Measurements from ENCODE around the gene MOK.

Gene MOK

DNA sequence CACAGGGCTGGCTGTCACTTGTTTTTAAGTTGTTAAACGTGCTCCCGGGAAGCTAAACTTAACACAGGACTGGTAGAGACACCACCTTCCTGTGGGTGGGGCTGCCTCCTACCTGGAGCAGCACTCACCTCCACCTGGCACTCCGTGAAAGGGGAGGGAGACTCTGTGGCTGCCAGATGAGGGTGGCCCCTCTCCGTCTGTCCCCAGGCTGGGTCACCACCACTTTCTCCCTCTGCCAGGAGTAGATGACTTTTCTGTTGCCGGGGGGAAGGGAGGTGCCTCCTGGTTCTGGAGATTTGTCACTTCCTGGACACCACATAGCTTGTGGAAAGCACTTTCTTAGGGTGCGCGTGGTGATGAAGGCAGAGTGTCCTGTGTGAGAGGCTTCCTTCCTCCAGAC lies 83.9 kb downstream of the MOK start:
- DNase-seq: no peak

DNA sequence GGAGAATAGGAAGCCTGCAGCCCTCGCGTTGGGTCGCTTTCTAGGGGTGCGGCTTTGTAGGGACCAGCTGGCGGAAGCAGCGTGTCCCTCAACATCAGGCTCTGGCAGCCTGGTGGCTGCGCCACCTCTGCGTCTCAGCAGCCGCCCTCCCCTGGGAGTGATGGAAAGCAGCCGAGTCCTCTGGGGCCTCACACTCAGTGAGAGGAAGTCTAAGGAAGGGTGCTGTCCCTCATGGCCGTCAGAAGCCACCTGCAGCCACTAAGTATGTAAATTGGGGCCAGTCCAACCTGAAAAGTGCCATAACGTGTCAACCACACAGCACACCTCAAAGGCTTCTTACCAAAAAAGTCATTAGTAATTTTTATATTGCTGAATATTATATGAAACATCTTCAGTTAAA lies 84.9 kb downstream of the MOK start:
- DNase-seq: no peak

DNA sequence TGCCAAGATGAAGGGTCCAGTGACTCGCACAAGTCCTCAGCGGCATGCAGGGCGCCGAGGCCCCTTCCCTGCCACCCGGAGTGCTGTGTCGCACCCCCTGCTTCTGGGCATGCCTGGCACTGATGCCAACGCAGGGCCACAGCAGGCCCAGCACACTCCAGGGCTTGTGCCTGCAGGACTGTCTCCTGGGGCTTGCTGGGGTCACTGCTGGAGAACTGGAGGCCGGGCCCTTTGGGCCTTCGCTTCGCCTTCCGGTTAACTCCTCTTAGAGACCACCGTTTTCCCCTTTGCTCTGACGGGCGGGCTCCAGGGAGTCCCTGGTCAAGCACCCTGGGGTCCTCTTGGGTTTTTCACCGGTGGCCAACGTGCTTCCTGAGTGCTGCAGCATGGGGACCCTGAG lies 85.6 kb downstream of the MOK start:
- DNase-seq: no peak

DNA sequence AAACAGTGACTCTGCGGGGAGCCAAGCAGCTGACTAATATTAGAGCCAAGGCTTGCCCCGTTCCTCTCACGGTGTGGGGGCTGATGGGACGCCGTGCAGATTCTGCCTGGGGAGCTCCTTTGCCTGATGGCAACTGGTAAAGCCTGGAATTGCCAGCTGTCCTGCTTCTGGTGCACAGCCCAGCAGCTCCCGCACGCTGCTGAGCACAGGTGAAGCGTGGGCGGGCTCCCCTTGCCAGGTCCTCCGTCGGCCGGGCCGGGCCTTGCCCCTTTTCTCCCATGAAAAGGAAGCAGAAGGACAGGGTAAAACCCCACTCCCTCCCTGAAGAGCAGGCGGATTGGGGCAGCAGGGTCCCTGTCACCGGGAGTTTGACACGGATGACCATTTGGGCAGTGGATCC lies 86.3 kb downstream of the MOK start:
- DNase-seq: no peak

DNA sequence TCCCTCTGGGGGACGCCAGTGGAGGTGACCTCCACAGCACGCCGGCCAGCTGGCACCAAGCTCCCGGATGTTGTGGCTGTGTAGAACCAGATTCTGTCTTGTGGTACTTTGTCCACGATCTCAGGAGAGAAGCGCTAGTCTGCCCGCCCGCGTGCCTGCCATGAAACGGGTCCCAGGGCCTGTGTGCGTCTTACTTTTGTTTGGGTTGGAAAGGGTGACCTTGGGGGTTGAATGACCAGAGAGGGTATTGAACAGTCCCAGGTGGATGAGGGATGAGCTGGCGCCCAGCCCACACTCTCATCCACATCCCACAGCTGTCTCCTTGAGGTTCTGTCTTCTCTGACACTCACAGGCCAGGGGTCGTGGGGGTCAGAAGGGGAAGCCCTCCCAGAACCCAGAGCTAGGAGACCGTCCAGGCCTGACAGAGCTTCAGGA lies 87.0 kb downstream of the MOK start:
- DNase-seq: no peak

DNA sequence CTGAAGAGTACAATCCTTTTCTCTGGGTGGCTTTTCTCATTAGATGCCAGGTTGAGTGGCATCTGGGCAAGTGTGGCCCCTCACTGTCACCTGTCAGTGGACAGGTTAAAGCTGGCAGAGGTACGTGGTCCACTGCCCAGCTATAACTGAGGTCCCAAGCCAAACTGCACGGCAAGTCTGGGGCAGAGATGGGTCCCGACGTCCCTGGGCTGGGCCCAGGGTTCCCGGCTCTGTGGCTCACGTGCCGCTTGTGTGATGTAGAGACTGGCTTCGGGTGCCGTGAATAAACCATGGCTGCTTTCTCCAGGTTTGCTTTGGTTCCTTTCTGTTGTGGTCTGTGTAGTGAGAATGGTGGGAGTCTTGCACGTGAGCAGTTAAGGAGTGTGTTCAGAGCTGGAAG lies 87.6 kb downstream of the MOK start:
- no peak for DNase-seq

DNA sequence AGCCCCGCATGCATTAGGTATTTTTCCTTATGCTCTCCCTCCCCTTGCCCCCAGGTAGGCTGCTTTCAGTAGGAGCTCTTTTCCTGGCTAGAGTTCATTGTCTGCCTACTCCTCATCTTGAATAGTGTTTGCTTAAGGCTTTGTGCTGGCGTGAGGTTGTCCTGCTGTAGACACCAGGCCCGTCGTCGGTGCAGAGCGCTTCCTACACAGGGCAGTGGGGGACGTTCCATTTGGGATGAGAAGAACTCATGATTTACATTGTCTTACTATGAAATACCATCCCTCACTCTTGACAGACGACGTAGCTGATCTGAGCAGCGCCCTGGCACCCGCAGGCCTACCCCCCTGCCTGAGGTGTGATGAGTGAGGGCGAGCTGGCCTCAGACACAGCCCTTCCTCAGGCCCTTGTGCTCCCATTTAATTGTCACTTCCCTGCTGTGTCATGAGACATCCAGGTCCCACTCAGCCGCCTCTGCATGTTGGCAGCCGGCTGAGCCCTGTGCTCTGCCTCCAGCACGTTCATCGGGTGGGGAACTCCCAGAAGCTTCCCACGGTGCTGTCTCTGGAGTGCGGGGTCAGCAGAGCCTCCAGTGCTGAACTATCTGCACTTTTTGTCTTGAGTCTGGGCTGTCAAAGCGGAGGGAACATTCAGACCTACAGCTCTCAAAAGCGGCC lies 89.3 kb downstream of the MOK start:
- DNase-seq: no peak

DNA sequence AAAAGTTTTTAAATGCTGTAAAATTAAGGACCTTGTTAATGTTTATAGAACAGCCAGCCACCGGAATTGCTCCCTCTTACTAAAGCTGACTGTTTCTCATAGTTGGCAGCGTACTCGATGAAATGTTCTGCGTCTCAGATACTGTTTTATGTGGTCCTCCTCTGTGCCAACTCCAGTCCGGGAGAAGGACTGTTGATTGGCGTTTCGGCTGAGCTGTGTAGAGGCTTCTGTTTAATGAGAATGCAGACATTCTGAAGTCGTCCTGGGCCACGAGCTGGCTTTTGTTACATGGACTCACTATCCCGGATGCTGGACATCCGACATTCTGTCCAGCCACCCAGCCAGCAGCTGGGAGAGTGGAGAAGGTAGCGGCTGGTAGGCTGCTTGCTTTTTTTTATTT lies 89.9 kb downstream of the MOK start:
- no peak for DNase-seq

DNA sequence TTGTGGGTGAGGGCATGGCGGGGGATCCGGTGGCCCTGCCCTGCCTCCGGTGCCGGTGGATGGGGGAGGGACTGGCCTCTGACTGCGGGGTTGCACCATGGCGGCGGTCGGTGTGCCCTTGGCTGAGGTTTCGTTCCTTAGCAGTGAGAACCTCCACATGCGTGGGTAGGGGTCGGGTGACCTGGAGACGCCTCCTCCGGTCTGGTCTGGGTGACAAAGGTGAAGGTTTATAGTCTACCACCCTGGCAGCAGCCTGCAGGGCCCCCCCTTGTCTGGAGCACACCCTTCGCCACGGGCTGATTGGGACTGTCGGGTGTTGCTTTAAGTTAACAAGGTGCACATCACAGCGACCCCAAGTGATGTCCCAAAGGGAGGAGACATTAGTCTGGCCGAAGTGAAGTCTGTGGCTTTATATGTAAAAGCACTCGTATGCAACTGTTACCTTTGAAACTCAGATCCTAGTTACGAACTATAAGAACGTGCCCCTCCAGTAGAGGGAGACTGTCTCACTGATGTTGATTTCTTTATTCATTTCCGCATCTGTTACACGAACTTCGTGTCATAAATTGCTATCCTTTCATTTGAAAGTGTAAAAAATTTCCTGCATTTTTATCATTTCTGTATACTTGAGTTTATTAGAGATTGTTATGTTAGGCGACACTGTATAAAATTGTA lies 90.8 kb downstream of the MOK start:
- DNase-seq: no peak

DNA sequence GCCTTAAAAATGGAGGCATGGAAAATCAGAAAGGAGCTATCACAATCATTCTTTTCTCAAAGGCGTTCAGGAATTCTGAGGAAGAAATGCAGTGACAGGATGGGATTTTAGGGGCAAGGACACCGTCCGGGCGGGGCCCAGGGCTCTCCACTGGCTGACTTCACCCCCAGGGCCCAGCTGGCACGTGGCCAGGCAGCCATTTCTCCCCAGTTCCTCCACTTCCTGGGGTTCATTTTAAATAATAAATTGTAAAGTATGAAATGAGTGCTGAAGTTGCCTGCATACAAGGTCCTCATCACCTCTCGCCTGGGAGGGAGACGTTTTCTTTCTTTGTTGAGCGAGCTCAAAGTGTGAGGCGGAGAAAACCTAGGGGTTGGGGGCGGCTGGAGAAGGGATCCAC lies 91.5 kb downstream of the MOK start:
- no peak for DNase-seq

DNA sequence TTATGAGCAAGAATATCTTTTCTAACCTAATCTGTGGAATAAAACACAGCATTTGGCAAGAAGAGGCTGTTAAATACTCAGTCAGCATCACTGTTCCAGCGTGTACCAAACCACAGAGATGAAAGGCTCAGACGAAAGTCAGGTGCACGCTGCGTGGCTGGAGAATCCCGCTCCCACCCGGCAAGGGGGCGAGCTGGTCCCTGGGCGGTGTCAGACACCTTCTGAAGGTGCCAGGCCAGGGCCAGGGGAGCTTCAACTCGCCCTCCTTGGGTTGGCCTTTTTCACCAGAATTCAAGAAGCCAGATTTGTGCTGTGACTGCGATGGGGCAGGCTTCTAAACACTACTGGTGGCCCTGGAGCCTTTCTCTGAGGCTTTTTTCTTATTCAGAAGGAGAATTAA lies 92.1 kb downstream of the MOK start:
- DNase-seq: no peak

DNA sequence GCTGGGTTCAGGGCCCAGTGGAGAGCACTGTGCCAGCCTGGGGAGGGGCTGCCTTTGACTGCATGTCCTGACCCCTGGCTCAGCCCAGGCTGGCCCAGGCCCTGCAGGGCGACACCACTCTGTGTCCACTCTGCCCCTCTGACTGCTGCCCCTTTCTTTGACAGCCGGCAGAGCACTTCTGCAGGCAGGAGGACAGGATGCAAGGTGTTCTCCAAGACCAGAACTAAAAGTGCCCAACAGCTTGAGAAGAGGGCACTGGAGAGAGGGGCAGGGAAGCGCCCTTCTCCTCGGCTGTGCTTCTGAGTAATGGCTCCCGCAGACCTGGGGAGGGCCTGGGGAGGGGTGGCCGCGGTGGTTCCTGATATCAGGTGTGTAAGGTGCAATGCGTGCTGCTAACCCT lies 92.6 kb downstream of the MOK start:
- DNase-seq: no peak

DNA sequence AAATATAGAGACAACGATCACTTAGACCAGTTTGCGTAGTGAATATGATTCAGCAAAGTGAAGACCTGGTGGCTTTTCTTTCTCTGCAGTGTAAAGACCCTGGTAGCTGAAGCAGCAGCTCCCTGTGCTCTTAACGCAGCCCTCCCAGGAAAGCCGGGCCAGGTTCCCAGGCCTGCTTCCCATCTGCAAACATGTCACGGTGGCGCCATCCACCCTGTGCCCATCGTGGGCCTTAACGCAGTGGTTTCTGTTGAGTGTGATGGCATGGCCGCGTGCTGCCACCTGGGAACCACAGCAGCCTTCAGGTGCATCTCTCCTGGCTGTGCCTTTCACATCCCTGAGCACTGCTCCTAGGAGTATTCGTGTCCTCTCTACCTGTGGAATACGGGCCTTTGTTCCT lies 93.7 kb downstream of the MOK start:
- DNase-seq: no peak

DNA sequence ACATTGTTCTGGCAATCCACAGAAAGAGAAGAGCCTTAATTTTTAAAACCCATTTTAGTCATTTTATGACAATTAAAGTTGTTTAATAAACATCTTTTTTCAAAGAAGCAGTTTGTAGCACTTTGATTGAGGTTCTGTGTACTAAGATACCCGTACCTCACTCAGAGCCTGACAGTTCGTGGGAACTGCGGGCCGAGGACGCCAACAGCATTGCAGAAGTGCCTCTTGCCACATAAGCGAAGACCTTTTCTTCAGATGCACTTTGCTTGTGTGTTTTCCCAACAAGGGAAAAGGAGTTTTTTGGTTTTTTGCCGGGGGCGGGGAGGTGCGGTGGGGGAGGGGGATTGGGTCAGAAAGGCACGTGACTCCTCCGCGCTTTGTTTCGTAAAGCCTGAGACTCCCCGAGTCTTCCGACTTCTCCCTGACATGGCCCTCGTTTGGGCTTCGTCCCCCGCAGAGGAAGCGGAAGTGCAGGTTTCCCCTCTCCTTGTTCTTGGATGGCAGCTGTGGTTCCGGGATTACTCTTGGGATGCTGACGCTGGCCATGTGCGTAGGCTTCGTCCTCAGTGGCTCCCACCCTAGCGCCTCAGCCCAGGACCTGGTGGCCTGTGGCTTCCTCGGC lies 94.4 kb downstream of the MOK start:
- DNase-seq: no peak

DNA sequence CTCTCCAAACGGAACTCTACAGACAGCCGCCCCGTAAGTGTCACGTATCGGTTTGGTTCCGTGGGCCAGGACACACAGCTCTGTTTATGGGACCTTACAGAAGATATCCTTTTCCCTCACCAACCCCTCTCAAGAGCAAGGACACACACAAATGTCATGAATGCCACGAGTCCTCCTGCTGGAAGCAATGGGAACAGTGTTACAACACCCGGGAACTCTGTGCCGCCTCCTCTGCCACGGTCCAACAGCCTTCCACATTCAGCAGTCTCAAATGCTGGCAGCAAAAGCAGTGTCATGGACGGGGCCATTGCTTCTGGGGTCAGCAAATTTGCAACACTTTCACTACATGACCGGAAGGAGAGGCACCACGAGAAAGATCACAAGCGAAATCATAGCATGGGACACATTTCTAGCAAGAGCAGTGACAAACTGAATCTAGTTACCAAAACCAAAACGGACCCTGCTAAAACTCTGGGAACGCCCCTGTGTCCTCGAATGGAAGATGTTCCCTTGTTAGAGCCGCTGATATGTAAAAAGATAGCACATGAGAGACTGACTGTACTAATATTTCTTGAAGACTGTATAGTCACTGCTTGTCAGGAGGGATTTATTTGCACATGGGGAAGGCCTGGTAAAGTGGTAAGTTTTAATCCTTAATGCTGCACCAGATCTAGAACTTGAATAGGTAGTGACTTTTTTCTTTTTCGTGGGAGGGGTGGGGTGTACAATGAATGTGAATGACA lies 95.6 kb downstream of the MOK start:
- no peak for DNase-seq

DNA sequence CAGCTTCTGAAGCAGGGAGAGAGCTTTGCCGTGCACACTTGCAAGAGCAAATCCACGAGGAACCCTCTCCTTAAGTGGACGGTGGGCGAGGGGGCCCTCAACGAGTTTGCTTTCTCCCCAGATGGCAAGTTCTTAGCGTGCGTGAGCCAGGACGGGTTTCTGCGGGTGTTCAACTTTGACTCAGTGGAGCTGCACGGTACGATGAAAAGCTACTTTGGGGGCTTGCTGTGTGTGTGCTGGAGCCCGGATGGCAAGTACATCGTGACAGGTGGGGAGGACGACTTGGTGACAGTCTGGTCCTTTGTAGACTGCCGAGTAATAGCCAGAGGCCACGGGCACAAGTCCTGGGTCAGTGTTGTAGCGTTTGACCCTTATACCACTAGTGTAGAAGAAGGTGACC lies 96.2 kb downstream of the MOK start:
- no peak for DNase-seq

DNA sequence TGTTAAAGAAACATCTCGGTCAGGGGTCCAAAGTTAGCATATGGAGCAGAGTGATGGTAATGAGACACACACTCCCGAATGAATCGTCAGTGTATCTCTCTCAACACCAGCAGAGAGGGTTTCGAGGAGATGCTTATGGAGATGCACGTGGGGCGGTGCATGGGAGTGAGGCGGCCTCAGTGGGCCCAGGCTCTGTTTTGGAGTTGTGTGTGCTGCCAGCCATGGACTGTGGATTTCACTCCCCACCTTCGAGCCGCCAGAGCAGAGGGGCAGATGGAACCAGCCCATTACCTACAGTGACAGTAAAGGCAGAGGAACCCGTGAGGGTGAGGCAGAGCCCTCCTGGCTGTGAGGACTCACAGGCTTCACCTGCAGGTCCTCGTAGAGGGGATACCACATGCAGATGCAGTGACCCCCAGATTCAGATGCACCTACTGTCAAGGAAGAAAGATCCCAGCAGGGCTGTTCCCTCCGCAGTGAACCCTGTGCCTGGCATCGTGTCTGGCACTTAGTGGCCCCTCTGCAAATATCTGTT lies 97.1 kb downstream of the MOK start:
- DNase-seq: no peak

DNA sequence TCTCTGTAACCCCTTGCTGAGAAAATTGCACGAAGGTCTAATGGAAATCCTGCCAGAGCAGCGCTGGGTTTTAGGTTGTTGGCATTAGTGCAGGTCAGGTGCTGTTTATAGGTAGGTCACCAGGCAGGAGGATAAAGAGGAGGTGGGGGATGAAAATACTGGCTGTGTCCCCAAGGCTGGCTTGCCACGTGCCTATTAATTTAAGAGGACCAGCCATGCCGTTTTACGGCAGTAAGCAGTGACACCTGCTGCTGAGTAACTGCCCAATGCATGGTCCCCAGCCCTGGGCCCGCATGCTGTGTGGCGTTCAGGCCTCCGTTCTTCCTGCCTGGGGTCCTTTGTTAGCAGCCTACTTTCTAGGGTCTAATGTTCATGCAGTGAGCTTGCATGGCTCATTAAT lies 98.0 kb downstream of the MOK start:
- no peak for DNase-seq

DNA sequence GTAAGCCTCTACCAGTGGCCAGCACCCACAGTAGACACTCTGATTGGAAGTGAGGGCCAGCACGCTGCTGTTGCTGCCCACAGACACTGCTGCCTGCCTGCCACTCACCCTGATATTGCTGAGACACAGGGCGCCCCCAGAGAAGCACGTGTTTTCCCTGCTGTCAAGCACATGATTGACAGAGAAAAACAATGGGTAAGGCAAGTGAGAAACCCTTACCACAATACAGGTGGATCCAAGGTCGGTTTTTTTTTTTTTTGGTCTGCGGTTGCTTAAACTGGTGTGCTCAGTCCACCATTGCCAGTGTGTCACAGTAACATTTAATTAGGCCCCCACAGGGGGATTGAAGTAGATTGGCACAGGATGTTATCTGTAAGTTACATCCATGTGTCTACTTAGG lies 99.4 kb downstream of the MOK start:
- DNase-seq: no peak

DNA sequence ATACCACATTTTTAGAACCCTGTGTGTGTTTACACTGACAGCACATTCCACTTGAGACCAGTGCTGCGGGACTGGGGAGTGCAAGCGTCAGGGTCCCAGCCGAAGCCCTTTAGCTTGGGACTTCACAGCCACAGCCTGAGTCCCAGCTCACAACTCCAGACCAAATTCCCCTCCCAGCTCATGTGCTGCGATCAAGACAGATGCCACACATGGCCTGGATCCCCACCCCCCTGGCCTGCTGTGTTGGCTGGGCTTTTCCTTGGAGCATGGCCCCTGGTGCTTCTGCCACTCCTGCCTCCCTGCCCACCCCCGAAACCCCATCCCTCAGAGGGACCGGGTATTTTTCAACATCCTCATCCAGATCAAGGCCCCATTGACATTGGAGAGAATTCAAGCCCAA lies 101.6 kb downstream of the MOK start:
- no peak for DNase-seq

DNA sequence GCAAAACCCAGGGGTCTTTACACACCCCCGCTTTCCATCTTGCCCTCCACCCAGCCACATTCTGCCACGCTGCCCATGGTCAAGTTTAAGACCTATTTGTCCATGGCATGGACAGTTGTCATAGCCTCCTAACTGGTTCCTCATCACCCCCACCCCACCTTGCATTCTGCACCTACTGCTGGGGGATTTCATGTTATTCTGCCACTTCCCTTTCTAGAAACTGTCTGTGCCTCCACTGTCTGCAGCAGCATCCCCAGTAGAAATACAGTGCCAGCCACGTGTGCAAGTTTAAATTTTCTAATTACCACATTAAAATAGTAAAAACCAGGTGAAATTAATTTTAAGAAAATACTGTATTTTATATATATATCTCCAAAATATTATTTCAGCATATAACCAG lies 102.0 kb downstream of the MOK start:
- DNase-seq: no peak

DNA sequence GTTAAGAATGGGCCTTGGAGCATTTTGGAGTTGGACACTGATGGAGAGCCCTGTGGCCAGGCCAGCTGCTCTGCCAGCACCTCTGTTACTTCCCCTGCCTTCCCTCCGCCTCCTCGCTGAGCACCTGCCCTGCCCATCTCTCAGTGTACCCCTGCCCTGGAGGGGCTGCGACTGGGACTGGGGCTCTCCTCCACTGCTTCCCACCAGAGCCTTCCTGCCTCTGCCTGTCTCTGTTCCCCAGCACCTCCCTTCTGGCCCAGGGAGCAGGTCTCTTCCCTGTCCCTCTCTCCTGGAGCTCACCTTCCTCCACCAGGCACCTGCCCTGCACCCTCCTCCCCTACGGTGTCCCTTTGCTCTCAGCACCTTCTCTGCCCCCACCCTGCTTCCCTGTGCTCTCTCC lies 103.2 kb downstream of the MOK start:
- no peak for DNase-seq

DNA sequence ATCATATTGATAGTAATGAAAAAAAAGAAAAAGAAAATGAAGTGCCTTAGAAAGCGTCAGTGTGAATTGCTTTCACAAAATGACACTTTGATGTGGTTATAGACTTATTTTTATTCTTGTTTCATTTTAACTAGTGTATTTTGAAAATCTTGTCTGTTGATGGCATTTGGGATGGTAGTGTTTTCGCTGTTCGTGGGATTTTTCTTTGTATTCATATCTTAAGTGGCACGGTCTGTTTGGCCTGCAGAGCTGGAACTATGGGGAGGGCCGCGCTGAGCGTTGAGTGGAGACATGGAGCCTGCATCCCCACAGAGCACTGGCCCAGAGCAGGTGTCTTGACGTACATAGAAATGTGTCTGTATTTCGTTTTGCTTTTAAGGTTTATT lies 103.6 kb downstream of the MOK start:
- DNase-seq: no peak
